Heart right ventricle (tissue), 16 donors: ENCODE results near the gene TECPR2. TPM values are rescaled to one million over a fixed set of nuclear protein-coding genes. Genes with fewer than 3 reads are reported as not detected.

Experiments used
- ATAC-seq, 8 donors: fragments of 200-7000 bp; cut with Tn5 transposase; one replicate each; pipeline ENCODE4 v1.9.1; 2020; ENCODE audit warnings: mild to moderate bottlenecking in 8 of 8, moderate library complexity in 8 of 8, moderate number of reproducible peaks in 1 of 8
- DNase-seq, 2 donors: peaks; one replicate each; pipeline ENCODE4 v3.0.0-alpha.2; 2020
- H3K27ac ChIP-seq, 10 donors: fragments of 200-600 bp; sonication (generic) in 2 of 10; one replicate each; pipeline versions ENCODE4 v1.5.0 to v1.8.0; 2020 to 2022; ENCODE audit warnings: mild to moderate bottlenecking in 3 of 10
- H3K27me3 ChIP-seq, 7 donors: fragments of 200-600 bp; one replicate each; pipeline ENCODE4 v1.8.0; 2021 to 2022; ENCODE audit warnings: mild to moderate bottlenecking in 2 of 7
- H3K36me3 ChIP-seq, 9 donors: fragments of 200-600 bp; sonication (generic) in 1 of 9; one replicate each; pipeline versions ENCODE4 v1.5.0 to v1.8.0; 2020 to 2022; ENCODE audit warnings: mild to moderate bottlenecking in 2 of 9
- H3K4me1 ChIP-seq, 9 donors: fragments of 200-600 bp; sonication (generic) in 1 of 9; one replicate each; pipeline versions ENCODE4 v1.5.0 to v1.8.0; 2020 to 2022; ENCODE audit warnings: mild to moderate bottlenecking in 4 of 9
- H3K4me3 ChIP-seq, 10 donors: fragments of 200-600 bp; sonication (generic) in 2 of 10; one replicate each; pipeline versions ENCODE4 v1.5.0 to v1.8.0; 2020 to 2022; ENCODE audit warnings: mild to moderate bottlenecking in 7 of 10, moderate library complexity in 2 of 10
- H3K9me3 ChIP-seq, 11 donors: fragments of 200-600 bp in 10 of 11; sonication (generic) in 2 of 11; one replicate each; pipeline versions ENCODE4 v1.5.0 to v1.8.0; 2013 to 2022; ENCODE audit warnings: mild to moderate bottlenecking in 2 of 11, control low read depth in 1 of 11, moderate library complexity in 1 of 11
- CTCF ChIP-seq, 9 donors: fragments of 200-600 bp; sonication (generic) in 2 of 9; IDR thresholded peaks; one replicate each; pipeline versions ENCODE4 v1.5.0 to v1.8.0; 2021 to 2022; ENCODE audit warnings: antibody characterized with exemption in 9 of 9, mild to moderate bottlenecking in 5 of 9, moderate library complexity in 1 of 9
- WGBS, 2 donors: extraction: QIAGEN DNeasy Blood & Tissue Kit; methylation state at CpG; one replicate each; pipeline ENCODE4 v1.1.7; 2013; ENCODE audit warnings: inconsistent platforms in 1 of 2; 5-methylcytosine and 5-hydroxymethylcytosine counted together
- intact Hi-C, 10 donors: fragments of 100-400 bp; cut with DNase I; formaldehyde crosslinking; loops; one replicate each; pipeline versions ENCODE4 v1.11.1 to v1.14.2; 2022
- polyA plus RNA-seq, 2 donors: library from polyadenylated mRNA; stranded (reverse); fragments of 200-250 nt; gene quantifications; one replicate each; pipeline ENCODE4 v1.2.3, GENCODE V29; 2013
- total RNA-seq, 10 donors: library from RNA; stranded (reverse); fragmentation: NEBNext Ultra II Directional in 3 of 10; extraction: Animal tissue kit (Norgen Biotek cat#: 25700) in 3 of 10; gene quantifications; one replicate each; pipeline versions ENCODE4 v1.2.1 to v1.2.4, GENCODE V29; 2021 to 2023
- donor health status: Arrhythmogenic right ventricular cardiomyopathy.
- donor health status: ischemic (EF 13 %, LVEDD 7.1; RV severe dilation, severe dysfunction).
- donor health status: healthy with polysubstance abuse.
- donor health status: DM: no; HTN: yes; CAD: no.
- donor health status: DM: no; HTN: no; CAD: no.
- donor health status: ischemic (EF 25% LVEDD 6.9; RV normal size, moderate dysfunction).
- donor health status: ischemic (EF 25% LVEDD 5.7; RV mildly dilated, moderate dysfunction).
- donor health status: healthy.
- donor health status: DM: yes; HTN: yes; CAD: no.
- donor health status: Ischemic cardiomyopathy.
- donor health status: ischemic (EF 35%, LVEDD 5.7; RV mildly dilated, moderate dysfunction).
- donor health status: nonischemic (EF 11% LVEDD 7.7; RV severe dilation, severe dysfunction).
- donor health status: DM: yes; HTN: yes; CAD: no.
- donor health status: PGD.
- donor health status: ischemic (EF 29% LVEDD 5.4; RV normal size, mild dysfunction).
- donor health status: nonischemic (EF 23%, LVEDD 6.1; RV moderate dilation, normal function).

The TECPR2 gene
- total and polyA plus RNA-seq, 12 donors, result 6.8 to 34.2 (median 24.8) TPM

DNA sequence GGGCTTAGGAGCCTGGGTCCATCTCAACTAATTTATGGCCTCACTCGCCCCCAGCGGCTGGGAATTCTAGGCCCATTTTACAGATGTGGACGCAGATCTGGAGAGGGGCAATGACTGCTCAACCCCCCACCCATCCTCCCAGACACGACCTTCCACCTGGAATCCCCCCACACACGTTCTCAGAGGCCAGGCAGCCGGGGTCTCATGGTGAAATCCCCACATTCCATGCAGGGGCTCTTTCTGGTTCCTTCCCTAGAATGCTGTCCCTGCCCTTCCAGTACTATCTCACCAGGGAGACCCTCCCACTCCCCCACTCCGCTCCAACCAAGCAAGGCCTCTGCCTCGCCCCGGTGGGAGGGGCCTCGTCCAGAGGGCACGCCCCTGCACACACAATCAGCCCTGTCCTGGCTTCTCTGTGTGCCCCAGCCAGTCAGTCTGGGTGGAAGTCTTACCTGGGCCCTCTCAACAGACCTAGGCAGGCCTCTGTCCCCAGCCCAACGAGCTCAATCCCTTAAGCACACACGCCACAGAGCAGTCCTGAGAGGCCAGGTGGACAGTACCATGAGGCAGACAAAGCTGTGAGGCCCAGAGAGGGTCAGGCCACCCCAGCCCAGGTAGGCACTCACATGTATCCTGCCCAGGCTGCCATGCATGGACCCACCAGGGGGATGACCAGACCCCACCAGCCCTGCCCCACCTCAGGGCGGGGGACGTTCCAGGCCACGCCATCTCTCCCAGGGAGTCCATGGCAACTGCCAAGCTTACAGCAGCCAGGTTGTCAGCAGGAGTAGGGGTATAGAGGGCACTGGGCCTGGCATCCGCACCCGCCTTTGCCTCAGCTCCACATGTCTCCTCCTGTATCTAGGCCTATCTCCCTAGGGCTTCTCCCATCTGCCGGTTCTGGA is 148.1 kb downstream of the TECPR2 start:
- 66 to 71% methylated on average over 19 of the region's 19 CpGs for WGBS, 2 donors
- TF ChIP-seq CTCF (IDR thresholded peaks at IDR 0.05), result no peak
- Histone ChIP-seq H3K4me3 (peak overlapping the region in 8 of 10 donors; percentile 55 to 83 (median 70)), H3K4me1 (peaks cover 0 to 32% (median 19%) of the 10 kb centered on the region in 9 donors), H3K36me3 (peaks cover 0 to 16% (median 6%) of the 10 kb centered on the region in 9 donors), H3K27me3 (no peaks in the 10 kb centered on the region), H3K27ac (peak overlapping the region; percentile 57 to 92 (median 88)), H3K9me3 (no peaks in the 10 kb centered on the region)
- DNase-seq (peak in 1 of 2 donors; percentile 59), ATAC-seq (peak in 6 of 8 donors; percentile 13 to 46 (median 31))
- intact Hi-C loops, result loop anchor here in 2 of 10 donors (10.0 kb wide), 2 partner anchors 186 to 196 kb away; partner anchors contain the start of gene ZNF839 (in 1 of the 2)

GRCh38 chr14:102511538-102511937 is 148.8 kb downstream of the TECPR2 start:
- H3K27me3 ChIP-seq, result no peaks in the 10 kb centered on the region
- H3K9me3 ChIP-seq, result no peaks in the 10 kb centered on the region
- WGBS, 2 donors, result 91 to 96% methylated on average over 5 of the region's 5 CpGs
- no peak overlapping the region for H3K27ac ChIP-seq
- H3K4me1 ChIP-seq, result peaks cover 3 to 29% (median 16%) of the 10 kb centered on the region in 9 donors
- DNase-seq, result no peak
- no peak overlapping the region for H3K4me3 ChIP-seq
- H3K36me3 ChIP-seq, result peaks cover 0 to 9% (median 3%) of the 10 kb centered on the region in 9 donors
- intact Hi-C loops, result loop anchor here in 2 of 10 donors (10.0 kb wide), 2 partner anchors 187 to 197 kb away; partner anchors contain the start of gene ZNF839 (in 1 of the 2)
- ATAC-seq, result no peak
- no peak for TF ChIP-seq CTCF (IDR thresholded peaks at IDR 0.05)

- intact Hi-C loops, result loop anchor here in 2 of 10 donors (10.0 kb wide), 2 partner anchors 188 to 198 kb away; partner anchors contain the start of gene ZNF839 (in 1 of the 2)
- Histone ChIP-seq H3K4me1 (peaks cover 6 to 35% (median 16%) of the 10 kb centered on the region in 9 donors), H3K27me3 (no peaks in the 10 kb centered on the region), H3K27ac (no peak overlapping the region), H3K4me3 (no peak overlapping the region), H3K9me3 (no peaks in the 10 kb centered on the region), H3K36me3 (no peaks in the 10 kb centered on the region)
- no peak for TF ChIP-seq CTCF (IDR thresholded peaks at IDR 0.05)
- DNase-seq, result no peak
- 85 to 89% methylated on average over 11 of the region's 11 CpGs for WGBS, 2 donors
- no peak for ATAC-seq
Measured at GRCh38 chr14:102512793-102513300, 150.1 kb downstream of the TECPR2 start.
